ENCODE data around the gene R3HDM2. TPM values are rescaled to one million over a fixed set of nuclear protein-coding genes. Genes with fewer than 3 reads are reported as not detected.
"Not testable (repeated sequence)": the region's sequence is repeated elsewhere in the genome, so short reads cannot be mapped to it uniquely, and the experiment has no call there.

Gene R3HDM2
- total and polyA plus RNA-seq, 2 donors (not counting 1 experiment from before 2014, with no cell fraction given), result 104 to 129 TPM

- 90% methylated on average over 2 of the region's 4 CpGs for WGBS (ENCODE audit: insufficient coverage)
- no peak overlapping the region for H2AFZ ChIP-seq (ENCODE audit: insufficient read depth, low read depth, low read length, poor library complexity, severe bottlenecking)
- no peak overlapping the region for H3K4me3 ChIP-seq (ENCODE audit: control extremely low read depth in 1 of 5, extremely low read depth in 1 of 5, insufficient read depth in 1 of 5, low read depth in 2 of 5, low read length in 4 of 5)
- no peaks in the 10 kb centered on the region for H3K79me2 ChIP-seq (ENCODE audit: control insufficient read depth, insufficient read depth, low read length)
- H3K9me3 ChIP-seq (ENCODE audit: control extremely low read depth in 1 of 3, control insufficient read depth in 2 of 3, insufficient read depth in 1 of 3, low read length in 2 of 3), result no peaks in the 10 kb centered on the region
- TF ChIP-seq EZH2 (IDR thresholded peaks at IDR 0.05; ENCODE audit: borderline replicate concordance, insufficient read depth, low read depth, low read length, poor library complexity, severe bottlenecking) (no peak), CTCF (IDR thresholded peaks at IDR 0.05) (no peak)
- intact Hi-C loops (cut with micrococcal nuclease), result no loop called here
- Mint-ChIP-seq H3K27me3 (no peaks in the 10 kb centered on the region), H3K4me1 (peaks cover 27% of the 10 kb centered on the region), H3K4me3 (no peak overlapping the region), H3K27ac (no peak overlapping the region), H3K9me3 (ENCODE audit: insufficient read depth) (no peaks in the 10 kb centered on the region)
- no peaks in the 10 kb centered on the region for H4K20me1 ChIP-seq (ENCODE audit: control insufficient read depth, insufficient read depth, low read length, poor library complexity, severe bottlenecking)
- DNase-seq (no peak), ATAC-seq (ENCODE audit: low read depth) (no peak)
- H3K36me3 ChIP-seq (replicated peaks in 1 of 2; ENCODE audit: control extremely low read depth in 1 of 2, control insufficient read depth in 1 of 2, extremely low read depth in 1 of 2, insufficient read depth in 2 of 2, low read length in 1 of 2), result peaks cover 0 to 57% of the 10 kb centered on the region in 2 experiments
- no peaks in the 10 kb centered on the region for H3K27me3 ChIP-seq (replicated peaks in 1 of 4; ENCODE audit: control extremely low read depth in 1 of 4, control insufficient read depth in 3 of 4, insufficient read depth in 4 of 4, low read length in 3 of 4)
- no peak overlapping the region for H3K9ac ChIP-seq (ENCODE audit: low read length)
- ChIA-PET POLR2A (interaction anchor here (0.7 kb wide), 2 partner anchors 34 to 1032 kb away, joined by 6 to 9 read pairs; no protein-coding TSS in a partner anchor), CTCF (interaction anchor here (1.0 to 1.4 kb wide), 5 partner anchors 12 to 182 kb away, joined by 3 to 6 read pairs (median 4); partner anchors contain the start of gene INHBE)
- no peak overlapping the region for H3K4me2 ChIP-seq (replicated peaks; ENCODE audit: low read depth, low read length, poor library complexity, severe bottlenecking)
- H3K4me1 ChIP-seq (ENCODE audit: control insufficient read depth in 2 of 2, insufficient read depth in 2 of 2, low read length in 2 of 2), result peaks cover 15 to 17% of the 10 kb centered on the region in 2 donors
- H3K27ac ChIP-seq (ENCODE audit: low read length in 2 of 2), result no peak overlapping the region
Measured at GRCh38 chr12:57276935-57277563, 153.8 kb downstream of the R3HDM2 start.

GRCh38 chr12:57276233-57276632 is 154.6 kb downstream of the R3HDM2 start:
- H3K27me3 ChIP-seq (replicated peaks in 1 of 4; ENCODE audit: control extremely low read depth in 1 of 4, control insufficient read depth in 3 of 4, insufficient read depth in 4 of 4, low read length in 3 of 4); H3K27ac ChIP-seq (ENCODE audit: low read length in 2 of 2); DNase-seq; ATAC-seq (ENCODE audit: low read depth); H3K27me3 Mint-ChIP-seq; H3K79me2 ChIP-seq (ENCODE audit: control insufficient read depth, insufficient read depth, low read length); H4K20me1 ChIP-seq (ENCODE audit: control insufficient read depth, insufficient read depth, low read length, poor library complexity, severe bottlenecking); H3K27ac Mint-ChIP-seq; intact Hi-C loops (cut with micrococcal nuclease); H3K9me3 Mint-ChIP-seq (ENCODE audit: insufficient read depth); H2AFZ ChIP-seq (ENCODE audit: insufficient read depth, low read depth, low read length, poor library complexity, severe bottlenecking); H3K9ac ChIP-seq (ENCODE audit: low read length); H3K9me3 ChIP-seq (ENCODE audit: control extremely low read depth in 1 of 3, control insufficient read depth in 2 of 3, insufficient read depth in 1 of 3, low read length in 2 of 3); H3K4me2 ChIP-seq (replicated peaks; ENCODE audit: low read depth, low read length, poor library complexity, severe bottlenecking); H3K4me3 Mint-ChIP-seq; H3K4me3 ChIP-seq (ENCODE audit: control extremely low read depth in 1 of 5, extremely low read depth in 1 of 5, insufficient read depth in 1 of 5, low read depth in 2 of 5, low read length in 4 of 5); POLR2A ChIA-PET: not testable (repeated sequence)
- 100% methylated on average over 2 of the region's 6 CpGs for WGBS (ENCODE audit: insufficient coverage)
- CTCF ChIA-PET, result interaction anchor here (0.7 to 1.4 kb wide), 4 partner anchors 62 to 183 kb away, joined by 3 to 6 read pairs (median 4); no protein-coding TSS in a partner anchor
- peaks cover 0 to 61% of the 10 kb centered on the region in 2 experiments for H3K36me3 ChIP-seq (replicated peaks in 1 of 2; ENCODE audit: control extremely low read depth in 1 of 2, control insufficient read depth in 1 of 2, extremely low read depth in 1 of 2, insufficient read depth in 2 of 2, low read length in 1 of 2)
- H3K4me1 ChIP-seq (ENCODE audit: control insufficient read depth in 2 of 2, insufficient read depth in 2 of 2, low read length in 2 of 2), result peaks cover 15 to 17% of the 10 kb centered on the region in 2 donors
- H3K4me1 Mint-ChIP-seq, result peaks cover 24% of the 10 kb centered on the region

Data from B cell (primary cell).